HG02678 (cell line): ENCODE measurements around the gene KPNB1.
A peak's percentile ranks its signal among the peaks of the same experiment; 100 is the strongest.

Source experiments
- ATAC-seq: cut with Tn5 transposase; IDR thresholded peaks from one replicate; pipeline ENCODE4 v1.9.1; 2021; ENCODE audit warnings: mild to moderate bottlenecking, moderate library complexity; ENCODE audit not compliant: unreplicated experiment

The KPNB1 gene

GRCh38 chr17:47711366-47712099 lies 61.8 kb downstream of the KPNB1 start:
- no peak for ATAC-seq

- ATAC-seq, result no peak
These were observed 62.8 kb downstream of the KPNB1 start for GRCh38 chr17:47712330-47713023.

- ATAC-seq, result no peak
These were observed 64.4 kb downstream of the KPNB1 start for GRCh38 chr17:47713980-47714700.

- ATAC-seq, result no peak
These were observed 65.2 kb downstream of the KPNB1 start for GRCh38 chr17:47714773-47715396.

GRCh38 chr17:47715669-47716325 lies 66.1 kb downstream of the KPNB1 start:
- no peak for ATAC-seq

- no peak for ATAC-seq
These were observed 66.7 kb downstream of the KPNB1 start for GRCh38 chr17:47716375-47716774.

GRCh38 chr17:47717261-47717697 lies 67.6 kb downstream of the KPNB1 start:
- ATAC-seq, result no peak

GRCh38 chr17:47717979-47718621 lies 68.4 kb downstream of the KPNB1 start:
- no peak for ATAC-seq

- ATAC-seq, result no peak
These were observed 69.1 kb downstream of the KPNB1 start for GRCh38 chr17:47718634-47719405.

GRCh38 chr17:47719411-47720152 lies 69.9 kb downstream of the KPNB1 start:
- ATAC-seq, result no peak

GRCh38 chr17:47720196-47720595 lies 70.5 kb downstream of the KPNB1 start:
- ATAC-seq, result no peak

- ATAC-seq, result peak; percentile 46
These were observed 71.2 kb downstream of the KPNB1 start for GRCh38 chr17:47720754-47721533.

- no peak for ATAC-seq
These were observed 72.0 kb downstream of the KPNB1 start for GRCh38 chr17:47721725-47722124.

- no peak for ATAC-seq
These were observed 75.0 kb downstream of the KPNB1 start for GRCh38 chr17:47724705-47725104.

- no peak for ATAC-seq
These were observed 75.9 kb downstream of the KPNB1 start for GRCh38 chr17:47725446-47726111.

GRCh38 chr17:47726796-47727703 lies 77.3 kb downstream of the KPNB1 start:
- no peak for ATAC-seq

- ATAC-seq, result no peak
These were observed 78.0 kb downstream of the KPNB1 start for GRCh38 chr17:47727704-47728036.
